WI38 (cell line): Measurements from ENCODE around the gene PARP14.

ENCODE experiments used
- H3K4me3 ChIP-seq: 2 replicates; pipeline ENCODE4 v1.5.1; 2011; ENCODE audit warnings: low read depth, mild to moderate bottlenecking, control low read depth, low read length
- CTCF ChIP-seq: IDR thresholded peaks from 2 replicates; pipeline ENCODE4 v1.5.1; 2012; ENCODE audit warnings: low read depth, mild to moderate bottlenecking, control low read depth, low read length

Gene PARP14

GRCh38 chr3:122689587-122689986 lies 8.9 kb downstream of the PARP14 start:
- H3K4me3 ChIP-seq: no peak overlapping the region
- no peak for TF ChIP-seq CTCF

GRCh38 chr3:122690096-122690495 lies 9.5 kb downstream of the PARP14 start:
- H3K4me3 ChIP-seq: no peak overlapping the region
- TF ChIP-seq CTCF: no peak

- TF ChIP-seq CTCF: no peak
- H3K4me3 ChIP-seq: no peak overlapping the region
Measured at GRCh38 chr3:122691195-122691594, 10.6 kb downstream of the PARP14 start.

- no peak overlapping the region for H3K4me3 ChIP-seq
- no peak for TF ChIP-seq CTCF
Measured at GRCh38 chr3:122692674-122693073, 12.0 kb downstream of the PARP14 start.

GRCh38 chr3:122694966-122695365 lies 14.3 kb downstream of the PARP14 start:
- TF ChIP-seq CTCF: no peak
- no peak overlapping the region for H3K4me3 ChIP-seq

- TF ChIP-seq CTCF: no peak
- H3K4me3 ChIP-seq: no peak overlapping the region
Measured at GRCh38 chr3:122695927-122696561, 15.4 kb downstream of the PARP14 start.

- no peak overlapping the region for H3K4me3 ChIP-seq
- no peak for TF ChIP-seq CTCF
Measured at GRCh38 chr3:122697952-122698620, 17.4 kb downstream of the PARP14 start.
